Lower lobe of right lung (tissue), 2 donors: ENCODE results near the gene SDC4. TPM values are rescaled to one million over a fixed set of nuclear protein-coding genes. Genes with fewer than 3 reads are reported as not detected.

Experiments
- ATAC-seq, 2 donors: fragments of 200-7000 bp; cut with Tn5 transposase; one replicate each; pipeline ENCODE4 v1.9.1; 2020 to 2022; ENCODE audit warnings: mild to moderate bottlenecking in 2 of 2, moderate library complexity in 2 of 2
- DNase-seq: peaks from one replicate; pipeline ENCODE4 v3.0.0-alpha.2; 2020
- H3K27ac ChIP-seq: fragments of 200-600 bp; one replicate; pipeline ENCODE4 v1.8.0; 2022
- H3K27me3 ChIP-seq: fragments of 200-600 bp; one replicate; pipeline ENCODE4 v1.8.0; 2022; ENCODE audit warnings: low read depth
- H3K36me3 ChIP-seq: fragments of 200-600 bp; one replicate; pipeline ENCODE4 v1.8.0; 2022; ENCODE audit warnings: mild to moderate bottlenecking
- H3K4me1 ChIP-seq: fragments of 200-600 bp; one replicate; pipeline ENCODE4 v1.8.0; 2022
- H3K4me3 ChIP-seq: fragments of 200-600 bp; one replicate; pipeline ENCODE4 v1.8.0; 2022; ENCODE audit warnings: mild to moderate bottlenecking
- H3K9me3 ChIP-seq: fragments of 200-600 bp; one replicate; pipeline ENCODE4 v1.8.0; 2022
- CTCF ChIP-seq: fragments of 200-600 bp; IDR thresholded peaks from one replicate; pipeline ENCODE4 v1.8.0; 2022; ENCODE audit warnings: antibody characterized with exemption, mild to moderate bottlenecking
- intact Hi-C: fragments of 100-400 bp; cut with DNase I; formaldehyde crosslinking; loops from one replicate; pipeline ENCODE4 v1.11.0; 2022
- total RNA-seq: library from RNA; stranded (reverse); fragmentation: NEBNext Ultra II Directional; extraction: Animal tissue kit (Norgen Biotek cat#: 25700); gene quantifications from one replicate; pipeline ENCODE4 v1.2.1, GENCODE V29; 2021
- donor health status: DM: no; HTN: yes; CAD: no; lungs with severe emphysema.

The SDC4 gene
- total RNA-seq, 1 donor from 2014 or later, result 259 TPM

DNA sequence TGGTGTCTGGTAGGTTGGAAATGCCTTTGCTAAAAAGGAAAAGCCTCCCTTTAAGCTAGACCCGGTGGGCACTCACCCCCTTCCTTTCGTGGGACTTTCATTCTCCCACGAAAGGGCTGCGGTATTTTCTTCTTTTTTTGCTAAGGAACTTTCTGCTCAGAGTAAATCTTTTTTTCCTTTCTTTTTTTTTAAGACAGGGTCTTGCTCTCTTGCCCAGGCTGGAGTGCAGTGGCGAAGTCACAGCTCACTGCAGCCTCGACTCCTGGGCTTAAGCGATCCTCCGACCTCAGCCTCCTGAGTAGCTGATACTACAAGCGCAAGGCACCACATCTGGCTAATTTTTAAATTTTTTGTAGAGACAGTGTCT, 25.9 kb upstream of the SDC4 start:
- Histone ChIP-seq H3K27me3 (no peaks in the 10 kb centered on the region), H3K4me1 (peaks cover 32% of the 10 kb centered on the region), H3K36me3 (no peaks in the 10 kb centered on the region), H3K4me3 (peak overlapping the region; percentile 61), H3K9me3 (no peaks in the 10 kb centered on the region), H3K27ac (peak overlapping the region; percentile 71)
- ATAC-seq, result no peak
- no peak for TF ChIP-seq CTCF
- DNase-seq, result no peak
- intact Hi-C loops, result no loop called here

- ATAC-seq, result peak; percentile 91
- peak; percentile 92 for DNase-seq
- peak; percentile 88 for TF ChIP-seq CTCF
- intact Hi-C loops, result no loop called here
- Histone ChIP-seq H3K4me1 (peaks cover 37% of the 10 kb centered on the region), H3K9me3 (no peaks in the 10 kb centered on the region), H3K36me3 (peaks cover 3% of the 10 kb centered on the region), H3K27ac (peak overlapping the region; percentile 71), H3K4me3 (peak overlapping the region; percentile 61), H3K27me3 (no peaks in the 10 kb centered on the region)
These were observed 25.3 kb upstream of the SDC4 start for GRCh38 chr20:45373353-45374100.

DNA sequence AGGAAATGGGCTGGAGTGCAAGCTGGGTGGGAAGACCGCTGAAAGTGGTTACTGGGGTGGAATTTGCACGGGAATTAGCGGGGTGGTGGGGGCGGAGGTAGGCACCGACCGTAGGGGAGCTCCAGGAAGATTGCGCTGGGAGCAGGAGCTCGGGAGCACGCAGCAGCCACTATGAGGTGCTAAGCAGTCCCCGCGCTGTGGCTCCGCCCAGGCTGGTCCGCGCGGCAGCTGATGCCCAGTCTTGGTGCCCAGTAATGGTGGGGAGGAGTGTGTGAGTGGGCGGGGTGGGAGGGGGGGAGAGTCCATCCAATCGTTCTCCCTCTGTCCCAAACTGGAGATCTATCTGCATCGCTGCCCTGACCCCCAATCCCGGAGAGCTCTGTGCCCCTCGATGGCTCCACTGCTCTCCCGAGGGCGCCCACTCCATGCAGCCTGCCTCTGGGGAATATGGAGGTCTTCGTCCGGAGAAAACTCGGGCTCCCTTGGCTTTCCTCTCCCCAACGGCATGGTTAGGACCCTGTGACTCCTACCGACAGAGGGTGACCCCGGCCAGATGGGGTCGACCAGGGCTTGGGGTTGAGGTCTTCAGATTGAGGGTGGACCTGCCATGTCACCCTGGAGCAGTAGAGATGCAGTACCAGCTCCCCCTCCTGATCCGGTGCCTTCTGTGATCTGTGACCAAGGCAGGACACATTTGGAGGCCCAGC, 24.6 kb upstream of the SDC4 start:
- Histone ChIP-seq H3K36me3 (peaks cover 11% of the 10 kb centered on the region), H3K27ac (peak overlapping the region; percentile 71), H3K27me3 (no peaks in the 10 kb centered on the region), H3K4me3 (peak overlapping the region; percentile 61), H3K9me3 (no peaks in the 10 kb centered on the region), H3K4me1 (peaks cover 44% of the 10 kb centered on the region)
- intact Hi-C loops, result no loop called here
- ATAC-seq (peak; percentile 55 to 57), DNase-seq (peak; percentile 68)
- TF ChIP-seq CTCF, result no peak

GRCh38 chr20:45372241-45372640, 24.0 kb upstream of the SDC4 start:
- DNase-seq, result no peak
- Histone ChIP-seq H3K4me1 (peaks cover 50% of the 10 kb centered on the region), H3K9me3 (no peaks in the 10 kb centered on the region), H3K4me3 (no peak overlapping the region), H3K36me3 (peaks cover 16% of the 10 kb centered on the region), H3K27ac (no peak overlapping the region), H3K27me3 (no peaks in the 10 kb centered on the region)
- ATAC-seq, result no peak
- no peak for TF ChIP-seq CTCF
- intact Hi-C loops, result no loop called here

- no peak for TF ChIP-seq CTCF
- intact Hi-C loops, result no loop called here
- Histone ChIP-seq H3K4me3 (no peak overlapping the region), H3K9me3 (no peaks in the 10 kb centered on the region), H3K27ac (no peak overlapping the region), H3K36me3 (peaks cover 32% of the 10 kb centered on the region), H3K4me1 (peaks cover 49% of the 10 kb centered on the region), H3K27me3 (no peaks in the 10 kb centered on the region)
- ATAC-seq, result no peak
- DNase-seq, result no peak
These were observed 22.4 kb upstream of the SDC4 start for GRCh38 chr20:45370571-45371160.
